Effector memory CD8-positive, alpha-beta T cell (primary cell): ENCODE data around the gene PDZD4.

ENCODE experiments used
- ATAC-seq: fragments of 150-1000 bp; cut with Tn5 transposase; replicated peaks from 2 replicates; pipeline ENCODE4 v1.10.0; 2021; ENCODE audit warnings: mild to moderate bottlenecking, moderate library complexity
- DNase-seq, 3 experiments: peaks; one replicate each; pipeline ENCODE4 v3.0.0; 2021
- H3K27ac Mint-ChIP-seq, 2 donors: one replicate each; pipeline ENCODE4 v1.8.0; 2022; ENCODE audit warnings: mild to moderate bottlenecking in 2 of 2, mixed read lengths in 2 of 2, moderate library complexity in 2 of 2
- H3K27me3 Mint-ChIP-seq, 2 donors: one replicate each; pipeline ENCODE4 v1.8.0; 2022; ENCODE audit warnings: mixed read lengths in 2 of 2
- H3K36me3 Mint-ChIP-seq: one replicate; pipeline ENCODE4 v1.8.0; 2022; ENCODE audit warnings: mild to moderate bottlenecking, moderate library complexity, mixed read lengths; ENCODE audit not compliant: insufficient read depth
- H3K4me1 Mint-ChIP-seq, 2 donors: one replicate each; pipeline ENCODE4 v1.8.0; 2022; ENCODE audit warnings: low read depth in 2 of 2, mixed read lengths in 2 of 2
- H3K4me3 Mint-ChIP-seq, 2 donors: one replicate each; pipeline ENCODE4 v1.8.0; 2022; ENCODE audit warnings: mild to moderate bottlenecking in 2 of 2, mixed read lengths in 2 of 2, moderate library complexity in 2 of 2
- H3K9me3 Mint-ChIP-seq, 2 donors: one replicate each; pipeline ENCODE4 v1.8.0; 2022; ENCODE audit warnings: mixed read lengths in 2 of 2

The PDZD4 gene

DNA sequence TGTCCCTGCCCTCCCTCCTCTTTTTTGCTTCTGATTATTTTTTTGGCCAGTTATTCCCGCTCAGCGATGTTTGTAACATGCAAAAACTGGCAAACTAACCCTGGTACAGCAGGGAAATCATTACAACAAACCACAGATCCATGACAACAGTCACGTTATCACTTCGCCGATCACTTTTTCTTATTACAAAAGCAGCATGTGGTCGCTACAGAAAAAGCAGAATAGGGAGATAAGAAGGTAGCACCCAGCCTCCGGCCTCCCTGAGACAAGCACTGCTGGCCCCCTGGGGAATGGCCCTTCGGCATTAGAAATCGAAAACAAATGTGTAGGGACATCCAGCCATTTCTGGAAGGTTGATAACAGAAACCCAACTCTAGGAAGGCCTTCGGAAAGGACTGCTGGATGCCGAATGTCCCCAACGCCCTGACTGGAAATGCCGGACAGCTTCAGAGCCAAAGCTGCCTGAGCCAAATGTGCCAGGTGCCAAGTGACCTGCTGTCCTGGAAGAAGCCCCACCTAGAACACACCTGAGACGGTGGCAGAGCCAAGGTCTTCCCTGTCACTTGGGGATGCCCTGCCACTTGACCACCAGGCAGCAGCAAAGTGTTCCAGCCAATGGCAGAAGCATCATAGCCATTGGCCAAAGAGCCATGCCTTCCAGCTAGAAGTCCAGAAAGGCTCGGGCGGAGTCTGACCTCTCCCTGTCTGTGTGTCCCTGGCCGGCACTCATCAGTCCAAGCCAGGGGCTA lies 39.1 kb downstream of the PDZD4 start:
- peaks cover 31% of the 10 kb centered on the region for H3K36me3 Mint-ChIP-seq
- H3K27ac Mint-ChIP-seq = no peak overlapping the region
- no peaks in the 10 kb centered on the region for H3K9me3 Mint-ChIP-seq
- no peak for ATAC-seq
- no peak for DNase-seq
- H3K27me3 Mint-ChIP-seq = no peaks in the 10 kb centered on the region
- no peak overlapping the region for H3K4me3 Mint-ChIP-seq
- peaks cover 15 to 18% of the 10 kb centered on the region in 2 donors for H3K4me1 Mint-ChIP-seq

DNA sequence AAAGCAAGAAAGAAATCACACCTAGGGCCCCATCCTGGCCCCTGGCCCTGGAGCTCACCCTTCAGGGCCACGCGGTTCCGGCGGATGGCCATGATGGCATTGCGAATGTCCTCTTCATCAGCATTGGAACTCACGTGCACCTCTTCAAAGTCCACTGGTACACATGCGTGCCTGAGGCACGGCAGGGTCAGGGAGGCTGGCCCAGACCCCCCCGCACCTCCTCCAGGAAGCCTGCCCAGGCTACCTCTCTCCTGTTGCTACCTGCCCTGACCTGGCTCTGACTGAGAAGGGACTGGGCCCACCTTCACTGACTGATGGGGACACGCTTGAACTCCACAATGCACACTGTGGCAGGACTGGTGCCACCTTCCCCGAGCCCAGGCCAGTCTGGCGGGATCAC lies 40.7 kb downstream of the PDZD4 start:
- H3K4me1 Mint-ChIP-seq = peaks cover 6 to 7% of the 10 kb centered on the region in 2 donors
- no peaks in the 10 kb centered on the region for H3K9me3 Mint-ChIP-seq
- peaks cover 28% of the 10 kb centered on the region for H3K36me3 Mint-ChIP-seq
- DNase-seq = no peak
- no peaks in the 10 kb centered on the region for H3K27me3 Mint-ChIP-seq
- H3K4me3 Mint-ChIP-seq = no peak overlapping the region
- no peak overlapping the region for H3K27ac Mint-ChIP-seq
- ATAC-seq = no peak

DNA sequence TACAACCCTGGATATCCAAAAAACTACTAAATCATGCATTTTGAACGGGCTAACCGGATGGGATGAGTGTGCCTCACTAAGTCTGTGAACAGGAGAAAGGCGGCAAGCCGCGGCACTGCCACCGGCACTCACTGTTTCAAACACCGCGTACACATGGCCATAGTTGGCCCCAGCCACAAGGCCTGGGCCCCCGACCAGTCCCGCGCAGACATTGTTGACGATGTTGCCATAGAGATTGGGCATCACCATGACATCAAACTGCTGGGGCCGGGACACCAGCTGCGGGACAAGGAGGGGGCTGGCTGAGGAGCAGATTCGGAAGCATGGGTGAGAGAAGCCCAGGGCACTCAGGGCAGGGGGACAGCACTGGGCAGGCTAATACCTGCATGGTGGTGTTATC lies 43.7 kb downstream of the PDZD4 start:
- H3K36me3 Mint-ChIP-seq = peaks cover 20% of the 10 kb centered on the region
- H3K9me3 Mint-ChIP-seq = no peaks in the 10 kb centered on the region
- H3K27me3 Mint-ChIP-seq = no peaks in the 10 kb centered on the region
- ATAC-seq = no peak
- H3K27ac Mint-ChIP-seq = no peak overlapping the region
- DNase-seq = no peak
- no peaks in the 10 kb centered on the region for H3K4me1 Mint-ChIP-seq
- no peak overlapping the region for H3K4me3 Mint-ChIP-seq

DNA sequence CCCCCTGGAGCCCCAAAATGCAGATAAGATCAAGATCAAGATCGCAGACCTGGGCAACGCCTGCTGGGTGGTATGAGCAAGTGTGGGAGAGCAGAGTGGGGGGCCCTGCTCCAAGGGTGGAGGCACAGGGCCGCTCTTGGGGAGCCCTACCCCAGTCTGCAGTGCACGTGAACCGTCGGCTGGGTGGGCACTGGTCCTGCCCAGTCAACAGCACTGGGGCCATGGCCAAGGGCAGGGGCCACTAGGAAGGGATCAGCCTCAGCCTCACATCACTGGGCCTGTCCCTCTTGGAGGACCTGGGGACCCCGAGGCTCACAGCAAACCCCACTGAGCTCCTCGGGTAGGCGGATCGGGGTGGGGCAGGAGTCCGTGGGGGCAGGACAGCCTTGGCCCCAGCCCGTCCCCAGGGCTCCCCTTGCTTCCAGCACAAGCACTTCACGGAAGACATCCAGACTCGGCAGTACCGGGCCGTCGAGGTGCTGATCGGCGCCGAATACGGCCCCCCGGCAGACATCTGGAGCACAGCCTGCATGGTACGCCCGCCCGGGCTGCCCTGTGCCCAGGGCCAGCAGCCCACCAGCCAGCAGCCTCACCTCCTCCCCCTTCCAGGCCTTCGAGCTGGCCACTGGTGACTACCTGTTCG lies 45.9 kb downstream of the PDZD4 start:
- Mint-ChIP-seq H3K4me1 (peaks cover 0 to 6% of the 10 kb centered on the region in 2 donors), H3K9me3 (no peaks in the 10 kb centered on the region), H3K4me3 (no peak overlapping the region), H3K27me3 (peaks cover 7 to 12% of the 10 kb centered on the region in 2 donors), H3K36me3 (peaks cover 14% of the 10 kb centered on the region), H3K27ac (no peak overlapping the region)
- no peak for DNase-seq
- ATAC-seq = no peak

DNA sequence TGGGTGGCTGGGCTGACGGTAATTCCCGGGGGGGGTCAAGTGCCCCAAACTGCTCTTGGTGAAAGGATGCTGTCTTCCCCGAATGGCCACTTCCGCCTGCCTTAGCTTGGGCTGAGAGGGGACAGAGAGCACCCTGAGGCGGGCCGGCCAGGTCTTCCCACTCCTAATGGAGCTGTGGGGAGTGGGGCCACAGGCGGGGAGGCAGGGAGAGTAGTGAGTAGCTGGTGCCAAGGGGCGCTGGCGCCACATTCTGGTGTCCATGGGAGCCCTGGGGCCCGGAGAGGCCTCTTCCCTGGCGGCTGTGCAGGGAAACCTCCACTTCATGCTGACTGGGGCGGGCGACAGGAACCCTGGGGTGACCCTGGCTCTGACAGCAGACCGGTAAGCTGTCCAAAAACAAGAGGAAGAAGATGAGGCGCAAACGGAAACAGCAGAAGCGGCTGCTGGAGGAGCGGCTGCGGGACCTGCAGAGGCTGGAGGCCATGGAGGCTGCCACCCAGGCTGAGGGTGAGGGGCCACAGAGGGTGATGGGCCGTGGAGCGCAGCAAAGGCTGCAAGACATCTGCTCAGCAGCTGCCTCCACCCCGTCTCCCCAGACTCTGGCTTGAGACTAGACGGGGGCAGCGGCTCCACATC lies 46.8 kb downstream of the PDZD4 start:
- peaks cover 14% of the 10 kb centered on the region for H3K36me3 Mint-ChIP-seq
- no peaks in the 10 kb centered on the region for H3K9me3 Mint-ChIP-seq
- H3K4me3 Mint-ChIP-seq = no peak overlapping the region
- DNase-seq (no peak), ATAC-seq (no peak)
- peaks cover 7 to 13% of the 10 kb centered on the region in 2 donors for H3K27me3 Mint-ChIP-seq
- no peak overlapping the region for H3K27ac Mint-ChIP-seq
- H3K4me1 Mint-ChIP-seq = peaks cover 0 to 6% of the 10 kb centered on the region in 2 donors

DNA sequence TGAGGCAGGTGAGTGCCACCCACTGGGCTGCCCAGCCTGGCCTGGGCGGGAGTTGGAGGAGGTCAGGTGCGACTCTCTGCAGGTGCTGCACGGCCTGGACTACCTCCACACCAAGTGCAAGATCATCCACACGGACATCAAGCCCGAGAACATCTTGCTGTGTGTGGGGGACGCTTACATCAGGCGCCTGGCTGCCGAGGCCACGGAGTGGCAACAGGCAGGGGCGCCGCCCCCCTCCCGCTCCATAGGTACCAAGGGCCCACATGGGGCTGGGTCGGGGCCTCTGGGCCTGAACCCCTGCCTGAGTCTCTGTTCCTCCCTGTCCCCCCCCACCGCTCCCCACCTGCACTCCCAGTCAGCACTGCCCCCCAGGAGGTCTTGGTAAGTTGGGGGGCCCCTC lies 47.5 kb downstream of the PDZD4 start:
- H3K9me3 Mint-ChIP-seq = no peaks in the 10 kb centered on the region
- no peak for DNase-seq
- peaks cover 0 to 6% of the 10 kb centered on the region in 2 donors for H3K4me1 Mint-ChIP-seq
- ATAC-seq = no peak
- no peak overlapping the region for H3K4me3 Mint-ChIP-seq
- peaks cover 14% of the 10 kb centered on the region for H3K36me3 Mint-ChIP-seq
- no peak overlapping the region for H3K27ac Mint-ChIP-seq
- H3K27me3 Mint-ChIP-seq = peaks cover 7 to 13% of the 10 kb centered on the region in 2 donors

DNA sequence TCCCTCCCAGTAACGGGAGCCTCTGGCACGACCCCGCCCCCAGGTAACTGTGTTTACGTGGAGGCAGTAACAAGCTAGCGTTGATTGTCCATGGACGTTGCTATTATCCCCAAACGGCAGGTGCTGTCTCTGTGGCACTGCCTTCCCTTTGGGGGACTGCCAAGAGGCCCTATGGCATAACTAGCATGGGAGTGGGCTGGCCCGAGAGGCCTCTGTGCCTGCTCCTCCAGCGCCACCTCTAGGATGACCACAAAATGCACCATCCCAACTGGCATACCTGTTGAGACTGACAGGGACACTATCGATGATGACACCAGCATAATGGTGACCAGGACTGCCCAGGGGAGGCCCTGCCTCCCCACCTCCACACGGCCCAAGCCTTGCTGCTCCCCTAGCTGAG lies 48.0 kb downstream of the PDZD4 start:
- H3K27me3 Mint-ChIP-seq = peaks cover 7 to 13% of the 10 kb centered on the region in 2 donors
- no peaks in the 10 kb centered on the region for H3K9me3 Mint-ChIP-seq
- H3K4me1 Mint-ChIP-seq = peaks cover 0 to 6% of the 10 kb centered on the region in 2 donors
- no peak for DNase-seq
- H3K27ac Mint-ChIP-seq = no peak overlapping the region
- H3K36me3 Mint-ChIP-seq = peaks cover 10% of the 10 kb centered on the region
- no peak for ATAC-seq
- no peak overlapping the region for H3K4me3 Mint-ChIP-seq

DNA sequence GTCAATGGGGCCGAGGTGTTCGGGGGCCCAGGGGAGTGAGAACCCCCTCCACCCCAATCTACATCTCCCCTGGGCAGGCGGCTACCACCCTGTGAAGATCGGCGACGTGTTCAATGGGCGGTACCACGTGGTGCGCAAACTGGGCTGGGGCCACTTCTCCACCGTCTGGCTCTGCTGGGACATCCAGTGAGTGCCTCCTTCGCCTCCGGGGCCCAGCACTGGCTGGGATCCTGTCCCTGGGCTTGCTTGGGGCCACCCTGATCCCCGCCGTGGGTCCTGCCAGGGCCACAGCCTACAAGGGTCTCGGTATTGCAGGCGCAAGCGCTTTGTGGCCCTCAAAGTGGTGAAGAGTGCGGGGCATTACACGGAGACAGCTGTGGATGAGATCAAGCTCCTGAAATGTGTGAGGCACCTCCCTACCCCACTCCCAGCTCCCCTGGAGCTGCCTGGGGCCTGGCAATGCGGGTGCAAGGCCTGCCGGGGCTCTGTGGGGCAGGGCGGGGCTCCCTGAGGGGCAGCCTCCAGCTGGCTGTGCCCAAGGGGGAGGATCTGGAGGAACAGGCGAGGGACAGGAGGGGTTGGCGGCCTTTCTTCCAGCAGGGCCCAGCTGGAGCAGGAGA lies 48.8 kb downstream of the PDZD4 start:
- peaks cover 8% of the 10 kb centered on the region for H3K36me3 Mint-ChIP-seq

DNA sequence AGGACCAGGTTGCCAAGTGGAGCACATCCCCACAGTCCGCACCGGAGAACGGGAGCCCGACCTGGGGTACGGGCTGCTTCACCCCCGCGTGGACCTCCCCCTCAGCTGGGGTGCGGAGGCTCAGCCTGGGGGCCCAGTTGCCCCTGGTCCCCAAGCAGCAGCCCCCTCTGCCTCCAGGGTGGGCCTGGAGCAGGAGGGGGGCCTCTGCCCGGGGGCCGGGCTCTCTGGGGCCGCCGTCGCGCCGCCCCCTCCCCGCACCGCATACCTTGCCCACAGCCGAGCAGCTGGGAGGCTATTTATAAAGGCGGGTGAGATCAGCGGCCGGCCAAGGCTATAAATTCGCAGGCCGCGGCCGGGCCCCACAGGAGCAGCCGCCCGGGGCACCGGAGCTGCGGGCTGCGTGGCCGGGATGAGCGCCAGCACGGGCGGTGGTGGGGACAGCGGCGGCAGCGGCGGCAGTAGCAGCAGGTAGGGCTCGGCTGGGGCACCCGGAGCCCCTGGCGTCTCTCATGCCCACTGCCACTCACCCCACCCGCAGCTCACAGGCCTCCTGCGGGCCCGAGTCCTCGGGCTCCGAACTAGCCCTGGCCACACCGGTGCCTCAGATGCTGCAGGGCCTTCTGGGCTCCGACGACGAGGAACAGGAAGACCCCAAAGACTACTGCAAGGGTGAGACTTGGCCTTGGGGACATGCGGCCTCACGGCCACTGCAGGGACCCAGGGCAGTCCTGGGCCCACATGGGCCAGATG lies 49.5 kb downstream of the PDZD4 start, which contains the start of gene SRPK3:
TSS of gene SRPK3 (plus strand) at position 364 of the 750 bp plus-strand sequence. CDS start at position 410, 46 bp downstream.
- H3K27me3 Mint-ChIP-seq = peaks cover 7 to 13% of the 10 kb centered on the region in 2 donors
- H3K9me3 Mint-ChIP-seq = no peaks in the 10 kb centered on the region
- no peak within 1 kb of the TSS for H3K27ac Mint-ChIP-seq
- DNase-seq (no peak), ATAC-seq (no peak)
- no peak within 1 kb of the TSS for H3K4me3 Mint-ChIP-seq
- peaks cover 0 to 6% of the 10 kb centered on the region in 2 donors for H3K4me1 Mint-ChIP-seq
- H3K36me3 Mint-ChIP-seq = peaks cover 3% of the 10 kb centered on the region

More for the DNA sequence above, 48.8 kb downstream of the PDZD4 start:
- peaks cover 7 to 13% of the 10 kb centered on the region in 2 donors for H3K27me3 Mint-ChIP-seq
- no peak overlapping the region for H3K4me3 Mint-ChIP-seq
- no peak for DNase-seq
- H3K4me1 Mint-ChIP-seq = peaks cover 0 to 6% of the 10 kb centered on the region in 2 donors
- no peak overlapping the region for H3K27ac Mint-ChIP-seq
- no peaks in the 10 kb centered on the region for H3K9me3 Mint-ChIP-seq
- ATAC-seq = no peak

DNA sequence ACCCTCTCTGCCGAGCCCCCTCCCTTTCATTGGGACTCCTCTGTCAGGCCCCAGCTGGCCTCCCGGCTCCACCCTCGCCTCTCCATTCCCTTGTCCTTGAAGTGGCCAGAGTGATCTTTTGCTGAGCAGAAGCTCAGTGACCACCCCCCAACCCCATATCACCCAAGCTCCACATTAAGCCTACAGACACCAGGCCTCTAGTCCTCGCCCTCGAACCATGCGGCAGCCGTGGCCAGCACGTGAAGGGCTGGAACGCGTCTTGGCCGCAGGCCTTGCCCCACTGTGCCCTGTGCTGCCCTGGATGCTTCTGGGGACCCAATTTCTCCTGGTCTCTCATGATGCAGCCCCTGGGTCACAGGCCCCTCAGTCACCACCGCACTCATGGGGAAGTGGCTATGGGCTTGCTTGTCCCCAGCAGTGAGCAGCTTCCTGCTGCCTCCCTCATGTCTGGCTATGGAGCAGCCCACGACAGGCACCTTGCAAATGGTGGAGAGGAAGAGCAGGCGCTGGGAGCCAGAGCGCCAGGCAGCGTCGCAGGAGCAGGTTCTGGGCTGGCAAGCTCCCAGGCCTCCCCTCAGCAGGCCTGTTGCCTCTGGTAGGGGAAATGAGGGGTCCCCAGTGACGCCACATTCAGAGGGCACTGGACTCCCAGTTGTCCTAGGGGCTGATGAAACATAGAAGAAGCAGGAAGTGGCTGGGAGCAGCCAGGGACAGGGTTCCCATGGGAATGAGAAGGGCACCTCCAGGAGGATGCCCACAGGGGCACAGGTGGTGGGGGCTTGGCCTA lies 50.3 kb downstream of the PDZD4 start:
- no peak overlapping the region for H3K4me3 Mint-ChIP-seq

DNA sequence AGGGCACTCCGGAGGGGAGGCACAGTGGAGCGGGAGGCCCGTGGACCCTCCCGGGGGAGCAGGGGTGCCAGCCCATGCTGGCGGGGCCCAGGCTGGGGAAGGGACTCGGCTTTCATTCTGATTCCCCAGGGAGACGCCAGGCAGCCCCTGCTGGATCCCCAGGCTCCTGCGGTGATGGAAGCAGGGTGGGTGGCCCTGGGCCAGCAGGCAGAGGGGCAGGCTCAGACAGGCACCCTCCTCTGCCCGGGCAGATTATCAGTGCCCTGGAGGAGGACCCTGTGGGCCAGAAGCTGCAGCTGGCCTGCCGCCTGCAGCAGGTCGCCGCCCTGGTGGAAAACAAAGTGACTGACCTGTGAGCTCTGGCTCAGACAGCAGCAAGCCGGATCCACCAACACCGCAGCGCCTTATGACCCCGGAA lies 51.7 kb downstream of the PDZD4 start:
- DNase-seq (no peak), ATAC-seq (no peak)
- Mint-ChIP-seq H3K9me3 (no peaks in the 10 kb centered on the region), H3K4me1 (peaks cover 0 to 6% of the 10 kb centered on the region in 2 donors), H3K36me3 (peaks cover 3% of the 10 kb centered on the region), H3K4me3 (no peak overlapping the region), H3K27me3 (peaks cover 7 to 13% of the 10 kb centered on the region in 2 donors), H3K27ac (no peak overlapping the region)

More for the DNA sequence above, 50.3 kb downstream of the PDZD4 start:
- Mint-ChIP-seq H3K36me3 (peaks cover 3% of the 10 kb centered on the region), H3K9me3 (no peaks in the 10 kb centered on the region), H3K4me1 (peaks cover 0 to 6% of the 10 kb centered on the region in 2 donors), H3K27ac (no peak overlapping the region), H3K27me3 (peaks cover 7 to 13% of the 10 kb centered on the region in 2 donors)
- no peak for ATAC-seq
- no peak for DNase-seq

DNA sequence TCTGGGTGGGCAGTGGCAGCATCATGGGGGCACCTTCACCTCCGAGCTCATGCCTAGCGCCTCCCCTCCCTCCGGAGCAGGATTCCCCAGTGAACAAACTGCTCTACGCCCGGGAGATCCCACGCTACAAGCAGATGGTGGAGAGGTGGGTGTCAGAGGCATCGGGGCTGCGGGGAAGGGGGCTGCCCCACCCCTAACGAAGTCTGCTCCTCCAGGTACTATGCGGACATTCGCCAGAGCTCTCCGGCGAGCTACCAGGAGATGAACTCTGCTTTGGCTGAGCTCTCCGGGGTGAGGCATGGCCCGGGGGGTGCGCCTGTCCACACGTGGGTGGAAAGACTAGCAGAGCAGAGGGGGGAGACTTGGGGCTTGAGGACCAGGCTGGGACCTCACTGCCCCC lies 52.2 kb downstream of the PDZD4 start:
- Mint-ChIP-seq H3K27ac (no peak overlapping the region), H3K36me3 (no peaks in the 10 kb centered on the region)
- no peak for ATAC-seq

More for the DNA sequence above, 52.2 kb downstream of the PDZD4 start:
- peaks cover 0 to 6% of the 10 kb centered on the region in 2 donors for H3K4me1 Mint-ChIP-seq
- DNase-seq = no peak
- H3K9me3 Mint-ChIP-seq = no peaks in the 10 kb centered on the region
- peaks cover 7 to 13% of the 10 kb centered on the region in 2 donors for H3K27me3 Mint-ChIP-seq
- no peak overlapping the region for H3K4me3 Mint-ChIP-seq
